Measurements from ENCODE around the gene DLAT.
"Not testable (repeated sequence)": the region's sequence is repeated elsewhere in the genome, so short reads cannot be mapped to it uniquely, and the experiment has no call there.

Gene DLAT

DNA sequence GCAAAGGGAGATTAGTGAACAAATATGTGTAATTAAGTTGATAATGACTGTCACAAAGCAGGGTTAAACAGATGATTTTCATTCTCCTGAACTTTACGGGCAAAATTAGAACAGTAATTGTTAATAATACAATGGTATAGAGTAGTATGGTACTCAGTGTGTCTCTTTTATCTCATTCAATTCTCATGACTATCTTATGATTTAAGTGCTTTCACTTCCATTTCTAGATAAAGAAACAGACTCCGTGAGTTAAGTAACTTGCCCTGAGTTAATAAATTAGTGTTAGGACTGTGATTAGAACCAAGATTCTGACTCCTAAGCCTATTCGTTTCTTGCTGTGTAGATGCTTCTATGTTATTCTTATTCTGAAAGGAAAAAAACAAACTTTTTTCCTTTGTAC lies 26.6 kb downstream of the DLAT start:
- no peak for DNase-seq

DNA sequence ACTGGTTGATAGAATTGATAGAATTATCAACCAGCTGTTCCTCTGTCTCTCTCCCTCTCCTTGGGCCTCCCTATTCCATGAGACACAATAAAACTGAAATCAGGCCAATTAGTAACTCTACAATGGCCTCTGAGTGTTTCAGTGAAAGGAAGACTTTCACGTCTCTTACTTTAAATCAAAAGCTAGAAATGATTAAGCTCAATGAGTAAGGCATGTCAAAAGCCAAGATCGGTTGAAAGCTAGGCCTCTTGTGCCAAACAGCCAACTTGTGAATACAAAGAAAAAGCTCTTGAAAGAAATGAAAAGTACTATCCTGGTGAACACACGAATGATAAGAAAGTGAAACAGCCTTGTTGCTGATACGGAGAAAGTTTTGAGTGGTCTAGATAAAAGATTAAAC lies 32.0 kb downstream of the DLAT start:
- no peak for DNase-seq

DNA sequence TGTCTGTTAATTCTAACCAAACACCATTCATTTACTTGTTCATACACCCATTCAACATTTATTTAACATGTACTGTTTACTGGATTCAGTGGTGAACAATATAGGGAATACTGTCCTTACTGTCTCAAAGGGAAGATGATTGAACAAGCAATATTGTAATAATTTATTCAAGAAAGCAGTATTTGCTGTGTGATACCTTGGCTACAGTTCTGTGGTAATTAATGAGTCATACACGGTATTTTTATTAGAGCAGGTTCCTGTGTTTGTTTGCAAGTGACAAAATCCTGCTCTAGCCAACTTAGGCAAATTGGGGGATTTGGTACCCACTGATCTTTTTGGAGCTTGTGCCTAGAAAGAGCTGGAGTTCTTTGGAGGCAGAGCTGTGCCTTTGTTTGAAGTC lies 32.9 kb downstream of the DLAT start:
- DNase-seq = no peak

DNA sequence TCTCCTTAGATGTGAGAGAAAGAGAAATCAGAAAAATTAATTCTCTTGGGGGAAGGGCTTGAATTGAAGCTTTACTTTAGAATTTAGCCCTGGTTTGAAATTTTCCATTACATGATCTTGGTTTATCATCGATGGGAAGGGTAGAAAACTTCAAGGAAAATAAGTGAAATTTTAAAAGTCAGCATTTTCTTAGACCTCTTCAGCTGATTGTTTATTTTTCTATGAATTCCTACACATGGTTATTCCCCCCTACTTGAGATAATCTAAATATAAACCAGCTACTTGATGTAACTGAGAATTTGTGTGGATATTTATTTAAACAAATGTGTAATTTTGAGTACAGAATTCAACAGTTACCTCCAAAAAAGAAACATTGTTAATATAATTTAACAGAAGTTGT lies 37.7 kb downstream of the DLAT start:
- no peak for DNase-seq

DNA sequence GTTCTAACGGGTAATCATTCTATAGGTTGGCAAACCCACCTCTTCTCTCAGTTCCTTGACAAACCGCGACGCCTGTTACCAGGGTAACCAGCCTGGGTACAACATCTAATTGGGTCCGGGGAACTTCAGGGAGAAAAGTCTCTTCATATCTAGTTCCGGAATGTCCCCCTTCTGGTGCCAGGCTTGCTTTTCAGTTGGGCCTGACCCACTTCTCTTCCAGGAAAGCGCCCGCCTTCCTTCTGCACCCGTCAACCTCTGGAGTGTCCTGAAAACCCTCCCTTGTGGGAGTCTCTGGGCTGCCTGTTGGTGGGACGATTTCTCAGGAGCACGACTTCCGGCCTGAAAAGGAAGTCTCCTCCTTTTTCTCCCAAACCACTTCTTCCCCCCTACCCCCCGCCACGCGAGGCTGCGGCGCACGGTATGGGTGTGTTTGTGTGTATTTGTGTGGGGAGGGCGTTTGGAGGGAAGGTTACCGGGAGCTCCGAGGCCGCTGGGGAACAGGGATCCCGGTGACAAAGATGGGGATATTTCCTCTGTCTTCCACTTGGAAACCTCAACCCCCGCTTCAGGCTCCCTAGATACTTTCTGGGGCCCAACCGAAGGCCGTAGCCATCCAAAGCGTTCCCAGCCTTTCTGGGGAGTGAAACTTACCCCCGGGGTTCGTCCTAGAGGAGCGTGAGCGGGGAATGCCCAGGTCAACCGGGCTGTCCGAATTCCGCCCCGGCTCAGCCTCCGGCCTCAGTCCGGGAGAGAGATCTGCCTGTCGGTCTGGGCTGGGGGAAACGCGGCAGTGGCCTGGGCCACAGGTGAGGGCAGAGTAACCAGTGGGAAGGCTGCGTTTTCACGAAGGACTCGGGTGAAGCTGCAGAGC lies 49.0 kb downstream of the DLAT start, which contains the start of the genes NKAPD1 and PIH1D2:
TSS of gene NKAPD1 (plus strand) at position 359 of the 871 bp plus-strand sequence. CDS start 1,276 bp downstream, outside the sequence.
TSS of gene PIH1D2 (minus strand) at position 77 of the 871 bp plus-strand sequence. CDS start 843 bp downstream, outside the sequence.
- DNase-seq = peak; percentile 76

DNA sequence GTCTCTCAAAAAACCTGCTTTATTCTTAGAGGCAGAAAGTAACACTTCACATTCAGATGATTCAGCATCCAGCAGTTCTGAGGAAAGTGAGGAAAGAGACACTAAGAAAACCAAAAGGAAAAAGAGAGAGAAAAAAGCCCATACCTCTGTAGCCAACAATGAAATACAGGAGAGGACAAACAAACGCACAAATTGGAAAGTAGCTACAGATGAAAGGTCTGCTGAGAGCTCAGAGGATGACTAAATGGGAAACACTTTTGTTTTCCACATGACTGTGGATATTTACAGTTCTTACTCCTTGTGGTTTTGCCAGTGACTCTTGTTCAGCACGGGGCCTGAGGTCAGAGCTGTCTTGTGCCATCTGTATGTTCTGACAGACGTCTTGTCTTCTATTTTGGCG lies 57.5 kb downstream of the DLAT start:
- no peak for DNase-seq

DNA sequence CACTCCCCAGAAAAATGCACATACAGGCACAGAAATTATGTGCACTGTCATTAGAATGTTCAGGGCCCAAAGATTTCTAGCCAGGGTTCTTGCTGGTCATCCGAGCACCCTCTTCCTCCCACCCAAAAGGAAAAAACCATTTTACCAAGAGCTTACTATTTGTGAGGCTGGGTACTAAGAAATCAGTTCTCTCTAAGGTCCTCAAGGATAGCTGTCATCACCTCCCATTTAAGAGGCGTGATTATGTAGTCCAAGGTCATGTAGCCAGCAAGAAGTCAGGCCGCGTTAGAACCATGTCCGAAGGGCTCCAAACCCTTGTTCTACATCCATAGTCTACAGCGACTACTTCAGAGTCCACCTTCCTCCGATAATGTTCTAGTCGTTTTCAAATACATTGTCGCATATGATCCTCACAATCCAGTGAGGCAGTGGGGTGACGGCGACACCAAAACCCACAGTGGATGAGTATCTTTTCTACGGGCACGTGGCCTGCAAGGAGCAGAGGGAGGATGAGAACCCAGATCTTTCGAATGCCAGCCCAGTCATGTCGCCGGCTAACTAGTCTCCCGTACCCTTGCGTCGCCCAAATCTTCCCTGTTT lies 60.7 kb downstream of the DLAT start:
- no peak for DNase-seq

DNA sequence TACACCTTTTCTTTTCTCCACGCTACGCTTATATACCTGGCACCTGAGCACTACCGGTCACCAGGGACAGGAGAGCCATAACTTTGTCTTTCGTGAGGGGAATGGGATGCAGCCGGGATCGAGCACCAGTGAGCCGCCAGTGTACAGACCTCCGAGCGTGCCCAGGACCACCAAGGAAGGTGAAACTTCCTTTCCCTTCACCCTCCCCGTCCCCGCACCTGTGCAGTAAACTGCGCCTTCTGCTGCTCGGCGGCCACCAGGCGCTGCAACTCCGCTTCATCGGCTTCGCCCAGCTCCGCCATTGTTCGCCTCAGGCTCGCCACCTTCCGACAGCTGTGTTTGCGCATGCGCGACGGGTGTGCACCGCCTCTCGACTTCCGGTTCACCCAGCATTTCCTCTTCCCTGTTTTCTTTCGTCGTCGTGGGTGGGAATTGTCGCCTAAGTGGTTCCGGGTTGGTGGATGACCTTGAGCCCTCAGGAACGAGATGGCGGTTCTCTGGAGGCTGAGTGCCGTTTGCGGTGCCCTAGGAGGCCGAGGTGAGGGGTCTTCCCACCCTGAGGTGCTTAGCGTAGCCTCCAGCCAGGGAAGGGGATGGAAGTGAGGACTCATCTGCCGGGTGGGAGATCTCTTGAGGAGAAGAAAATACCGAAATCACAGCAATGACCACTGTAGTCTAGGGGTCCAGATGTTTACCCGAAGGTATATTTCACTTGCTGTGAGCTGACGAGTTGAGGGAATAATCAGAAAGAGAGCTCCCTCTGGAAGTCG lies 61.4 kb downstream of the DLAT start, which contains the start of the genes SDHD and TIMM8B:
TSS of gene SDHD (plus strand) at position 452 of the 770 bp plus-strand sequence. CDS start at position 487, 35 bp downstream.
TSS of gene TIMM8B (minus strand) at position 335 of the 770 bp plus-strand sequence. CDS start at position 302, 33 bp downstream.
- peak; percentile 93 for DNase-seq

DNA sequence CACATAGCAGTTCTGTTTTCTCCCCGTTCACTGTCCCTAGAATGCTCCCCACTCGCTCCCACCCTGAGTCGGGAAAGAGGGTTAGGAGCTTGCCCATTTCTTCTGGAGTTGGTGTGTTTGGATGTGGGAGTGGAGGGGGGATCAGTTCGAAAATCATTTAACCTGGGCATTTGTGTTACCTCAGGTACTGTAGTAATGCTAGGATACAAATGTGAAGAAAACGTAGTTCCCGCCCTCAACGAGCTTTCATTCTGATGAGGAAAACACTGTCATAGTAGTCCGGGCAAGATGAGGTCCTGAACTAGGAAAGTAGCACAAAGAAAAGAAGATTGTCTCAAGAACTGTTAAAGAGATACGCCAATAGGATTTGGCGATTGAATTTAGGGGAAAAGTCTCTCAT lies 62.0 kb downstream of the DLAT start:
- no peak for DNase-seq

DNA sequence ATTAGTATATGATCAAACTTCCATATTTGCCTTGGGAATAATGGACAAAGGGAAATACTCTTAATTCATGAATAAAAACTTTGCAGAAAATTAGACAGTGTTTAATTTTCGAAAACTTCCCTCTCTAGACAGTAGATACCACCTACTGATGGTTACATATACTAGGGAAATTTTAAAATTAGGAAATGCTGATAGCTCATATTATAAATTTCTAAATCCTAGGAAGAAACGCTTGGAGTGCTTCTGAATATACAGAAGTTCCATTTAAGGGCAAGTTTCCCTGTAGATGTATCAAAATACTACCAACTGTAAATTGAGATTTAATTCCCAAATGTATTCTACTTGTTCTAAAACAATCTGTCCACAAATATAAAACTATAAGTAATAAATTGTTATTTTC lies 70.1 kb downstream of the DLAT start:
- DNase-seq = not testable (repeated sequence)

DNA sequence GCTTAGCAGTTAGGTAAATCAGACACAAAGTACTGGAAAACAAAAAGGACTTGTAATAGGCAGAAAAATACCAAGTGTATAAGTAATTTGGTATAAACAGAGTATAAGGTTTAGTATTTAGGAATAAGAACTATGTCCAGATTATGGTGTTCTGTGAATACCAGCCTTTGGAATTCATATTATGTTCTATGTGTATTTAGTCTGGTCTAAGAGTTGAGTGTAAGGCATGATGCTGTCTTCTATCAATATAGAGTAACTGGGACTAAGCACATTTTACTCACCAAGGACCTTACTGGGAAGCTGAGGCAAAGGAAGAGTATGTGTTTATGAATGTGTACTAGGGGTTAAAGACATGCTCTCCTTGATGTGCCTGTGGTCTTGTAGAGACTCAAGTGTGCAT lies 71.0 kb downstream of the DLAT start:
- no peak for DNase-seq

DNA sequence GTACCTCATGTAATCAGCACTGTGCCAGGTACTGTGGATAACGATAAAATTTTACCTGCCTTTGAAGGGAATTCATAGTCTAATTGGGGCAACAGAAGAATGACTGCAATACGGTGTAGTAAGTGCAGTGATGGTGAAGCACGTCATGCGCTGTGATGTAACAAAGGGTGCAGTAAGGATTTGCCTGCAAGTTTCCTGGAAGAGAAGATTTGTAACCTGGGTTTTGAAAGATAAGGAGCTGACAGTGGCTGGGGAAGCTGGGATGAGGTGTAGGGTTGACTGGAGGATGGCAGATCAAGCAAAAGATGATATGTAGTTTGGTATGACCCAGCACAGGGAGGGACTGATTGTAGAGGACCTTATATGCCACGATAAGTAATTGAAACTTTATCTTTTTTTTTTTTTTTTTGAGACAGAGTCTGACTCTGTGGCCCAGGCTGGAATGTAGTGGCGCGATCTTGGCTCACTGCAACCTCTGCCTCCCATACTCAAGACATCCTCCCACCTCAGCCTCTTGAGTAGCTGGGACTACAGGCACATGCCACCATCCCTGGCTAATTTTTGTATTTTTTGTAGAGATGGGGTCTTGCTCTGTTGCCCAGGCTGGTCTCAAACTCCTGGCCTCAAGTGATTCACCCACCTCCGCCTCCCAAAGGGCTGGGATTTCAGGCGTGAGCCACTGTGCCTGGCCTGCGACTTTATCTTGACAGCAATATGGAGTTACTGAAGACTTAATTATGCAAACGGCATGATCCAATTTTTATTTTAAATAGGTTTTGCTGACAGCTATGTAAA lies 72.7 kb downstream of the DLAT start:
- DNase-seq = no peak

DNA sequence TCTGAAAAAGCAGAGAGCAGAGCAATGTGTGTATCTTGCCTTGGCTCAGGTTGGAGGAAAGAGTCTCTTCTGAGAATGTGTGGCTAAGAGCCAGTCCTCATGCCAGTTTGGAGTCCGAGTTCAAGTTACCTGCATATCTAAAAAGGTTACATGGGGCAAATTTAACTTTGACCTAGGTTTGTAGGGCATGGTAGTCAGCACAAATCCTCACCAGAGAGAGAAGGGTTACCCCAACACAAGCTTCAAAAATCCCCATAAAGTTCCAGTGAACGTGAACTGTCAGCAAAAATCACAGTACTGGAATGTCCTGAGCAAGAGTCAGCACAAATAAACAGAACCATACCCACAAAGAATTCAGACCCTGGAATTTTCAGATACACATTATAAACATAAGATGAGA lies 75.3 kb downstream of the DLAT start:
- no peak for DNase-seq

DNA sequence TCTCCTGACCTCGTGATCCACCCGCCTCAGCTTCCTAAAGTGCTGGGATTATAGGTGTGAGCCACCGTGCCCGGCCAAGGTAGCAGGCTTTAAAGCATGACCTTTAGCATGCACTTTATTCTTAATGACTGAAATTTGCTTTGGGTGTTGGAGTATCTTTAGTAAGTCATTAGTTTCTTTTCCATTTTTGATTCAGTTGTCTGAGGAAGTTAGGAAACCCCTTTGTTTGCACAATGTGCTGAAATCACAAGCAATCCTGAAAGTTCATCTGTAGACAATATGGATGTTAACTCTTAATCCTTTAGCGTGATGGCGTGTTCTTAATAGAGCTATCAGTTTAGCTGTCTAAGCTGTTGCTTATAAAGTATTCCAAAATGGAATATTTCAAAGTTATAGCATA lies 78.2 kb downstream of the DLAT start:
- DNase-seq = no peak

DNA sequence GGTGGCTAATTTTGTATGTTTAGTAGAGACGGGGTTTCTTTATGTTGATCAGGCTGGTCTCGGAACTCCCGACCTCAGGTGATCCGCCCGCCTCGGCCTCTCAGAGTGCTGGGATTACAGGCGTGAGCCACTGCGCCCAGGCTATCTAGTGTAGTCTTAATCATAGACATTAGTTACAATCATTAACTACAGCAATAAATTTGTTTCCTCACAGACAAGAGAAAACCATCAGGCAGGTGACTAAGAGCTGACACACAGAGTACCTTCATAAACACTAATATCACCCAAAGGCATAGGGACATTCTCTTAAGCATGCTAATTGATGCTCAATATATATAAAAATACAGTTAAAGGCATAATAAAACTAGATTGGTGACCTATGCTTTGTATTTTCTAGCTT lies 80.9 kb downstream of the DLAT start:
- no peak for DNase-seq
